ENCODE measurements around the gene FCN3. TPM values are rescaled to one million over a fixed set of nuclear protein-coding genes. Genes with fewer than 3 reads are reported as not detected.
A peak's percentile ranks its signal among the peaks of the same experiment; 100 is the strongest.

FCN3 gene
- total and polyA plus RNA-seq, 10 of the 15 experiments (the other 5 are each of a cell fraction or from before 2014, with no cell fraction given), result 0.28 TPM; not detected in 9

GRCh38 chr1:27365372-27366112 is 9.1 kb downstream of the FCN3 start:
- no TSS peak for BruUV-seq (replicated peaks)
- H3K4me1 ChIP-seq (ENCODE audit: control insufficient read depth, insufficient read depth, low read length), result peaks cover 15% of the 10 kb centered on the region
- H3K4me3 ChIP-seq, result peak overlapping the region; percentile 76
- 4% methylated on average over 33 of the region's 40 CpGs for WGBS (ENCODE audit: insufficient coverage, insufficient replicate concordance, low lambda C conversion rate, missing lambda C conversion rate)
- no peaks in the 10 kb centered on the region for H3K27me3 ChIP-seq (replicated peaks in 1 of 2; ENCODE audit: control insufficient read depth in 2 of 2, insufficient read depth in 2 of 2, low read length in 1 of 2)
- ChIA-PET SMC1A (ENCODE audit: uncharacterized antibody, unreplicated experiment) (interaction anchor here (0.6 to 3.3 kb wide), 10 partner anchors 8 to 266 kb away, joined by 3 to 27 read pairs (median 4); partner anchors contain the start of gene SYTL1), RAD21 (ENCODE audit: unreplicated experiment) (interaction anchor here (0.6 to 2.1 kb wide), 17 partner anchors 8 to 641 kb away, joined by 3 to 16 read pairs (median 5); partner anchors contain the start of genes AHDC1 and CD164L2), CTCF (interaction anchor here (0.9 to 4.7 kb wide), 21 partner anchors 9 to 241 kb away, joined by 3 to 40 read pairs (median 5); partner anchors contain the start of genes AHDC1 and SYTL1), POLR2A (interaction anchor here (0.5 to 1.5 kb wide), 11 partner anchors 22 to 1060 kb away, joined by 3 to 8 read pairs (median 4); partner anchors contain the start of genes IFI6 and SYTL1)
- FAIRE-seq (peak; percentile 85), ATAC-seq (peak; percentile 83), DNase-seq (ENCODE audit: low read depth, low spot score) (no peak)
- no peaks in the 10 kb centered on the region for H3K36me3 ChIP-seq (ENCODE audit: control insufficient read depth in 2 of 2, insufficient read depth in 2 of 2, low read length in 1 of 2)
- peak overlapping the region; percentile 90 for H2AFZ ChIP-seq (ENCODE audit: control insufficient read depth, low read depth, low read length)
- H3K27ac ChIP-seq (ENCODE audit: control insufficient read depth, insufficient read depth), result no peak overlapping the region
- H3K79me2 ChIP-seq (ENCODE audit: control insufficient read depth, insufficient read depth, low read length), result no peaks in the 10 kb centered on the region
- H4K20me1 ChIP-seq (ENCODE audit: control insufficient read depth, insufficient read depth), result no peaks in the 10 kb centered on the region; the same call in 1 of the 2 replicates
- H3K9me3 ChIP-seq (replicated peaks; ENCODE audit: control insufficient read depth, insufficient read depth, low read length), result no peaks in the 10 kb centered on the region
- H3K9ac ChIP-seq (ENCODE audit: control insufficient read depth, insufficient read depth, low read length), result no peak overlapping the region
- H3K4me2 ChIP-seq (ENCODE audit: control insufficient read depth, insufficient read depth), result peak overlapping the region; percentile 88
- intact Hi-C loops (cut with micrococcal nuclease; ENCODE audit: unreplicated experiment), result loop anchor here (5.0 kb wide), 1 partner anchor 43 kb away; the partner anchor contains the start of gene TMEM222
- in situ Hi-C loops (cut with MboI), result no loop called here
- TF ChIP-seq, protein P1, sequence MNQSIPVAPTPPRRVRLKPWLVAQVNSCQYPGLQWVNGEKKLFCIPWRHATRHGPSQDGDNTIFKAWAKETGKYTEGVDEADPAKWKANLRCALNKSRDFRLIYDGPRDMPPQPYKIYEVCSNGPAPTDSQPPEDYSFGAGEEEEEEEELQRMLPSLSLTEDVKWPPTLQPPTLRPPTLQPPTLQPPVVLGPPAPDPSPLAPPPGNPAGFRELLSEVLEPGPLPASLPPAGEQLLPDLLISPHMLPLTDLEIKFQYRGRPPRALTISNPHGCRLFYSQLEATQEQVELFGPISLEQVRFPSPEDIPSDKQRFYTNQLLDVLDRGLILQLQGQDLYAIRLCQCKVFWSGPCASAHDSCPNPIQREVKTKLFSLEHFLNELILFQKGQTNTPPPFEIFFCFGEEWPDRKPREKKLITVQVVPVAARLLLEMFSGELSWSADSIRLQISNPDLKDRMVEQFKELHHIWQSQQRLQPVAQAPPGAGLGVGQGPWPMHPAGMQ (IDR thresholded peaks at IDR 0.05; ENCODE audit: borderline replicate concordance), result no peak
- no peak for TF ChIP-seq CUX1 (IDR thresholded peaks at IDR 0.05; ENCODE audit: insufficient replicate concordance, low read depth, low read length)
- no peak for TF ChIP-seq EZH2 (IDR thresholded peaks at IDR 0.05; ENCODE audit: borderline replicate concordance, control insufficient read depth, low read depth, low read length)
- no peak for TF ChIP-seq CBX3 (IDR thresholded peaks at IDR 0.05; ENCODE audit: borderline replicate concordance, low read depth)
- no peak for TF ChIP-seq POLR2AphosphoS2 (IDR thresholded peaks at IDR 0.05; ENCODE audit: low read depth, low read length)
- no peak for TF ChIP-seq TBL1XR1 (IDR thresholded peaks at IDR 0.05; ENCODE audit: low read depth, low read length)
- TF ChIP-seq REST (IDR thresholded peaks at IDR 0.05; ENCODE audit: low read depth, low read length), result no peak
- no peak for TF ChIP-seq NR2C1 (IDR thresholded peaks at IDR 0.05)
- no peak for TF ChIP-seq FOXM1 (IDR thresholded peaks at IDR 0.05; ENCODE audit: low read depth, low read length)
- no peak for TF ChIP-seq CHD1 (IDR thresholded peaks at IDR 0.05; ENCODE audit: low read depth, low read length)
- no peak for TF ChIP-seq IKZF1 (conservative IDR thresholded peaks at IDR 0.05)
- no peak for TF ChIP-seq NRF1 (conservative IDR thresholded peaks at IDR 0.05; ENCODE audit: low read depth, low read length)

Data from GM12878 (cell line).